ENCODE results near the gene EFS.
"Not testable (repeated sequence)": the region's sequence is repeated elsewhere in the genome, so short reads cannot be mapped to it uniquely, and the experiment has no call there.

The EFS gene

GRCh38 chr14:23326491-23327332 lies 38.3 kb downstream of the EFS start:
- no peak for DNase-seq (ENCODE audit: low read depth in 2 of 2)

GRCh38 chr14:23325746-23326145 lies 39.2 kb downstream of the EFS start:
- not testable (repeated sequence) for DNase-seq (ENCODE audit: low read depth in 2 of 2)

GRCh38 chr14:23324993-23325392 lies 40.0 kb downstream of the EFS start:
- DNase-seq (ENCODE audit: low read depth in 2 of 2), result no peak

- no peak for DNase-seq (ENCODE audit: low read depth in 2 of 2)
Observed at GRCh38 chr14:23324455-23324846, 40.5 kb downstream of the EFS start.

- no peak for DNase-seq (ENCODE audit: low read depth in 2 of 2)
Observed at GRCh38 chr14:23323838-23324454, 41.0 kb downstream of the EFS start.

- no peak for DNase-seq (ENCODE audit: low read depth in 2 of 2)
Observed at GRCh38 chr14:23322568-23323517, 42.1 kb downstream of the EFS start.

- DNase-seq (ENCODE audit: low read depth in 2 of 2), result no peak
Observed at GRCh38 chr14:23321572-23322547, 43.1 kb downstream of the EFS start.

- DNase-seq (ENCODE audit: low read depth in 2 of 2), result peak; percentile 100
Observed at GRCh38 chr14:23320584-23321571, 44.1 kb downstream of the EFS start, which contains the start of gene PABPN1. PABPN1 (plus strand) TSS chr14:23321457; CDS start chr14:23321470, 13 bp downstream.

- DNase-seq (ENCODE audit: low read depth in 2 of 2), result no peak
Observed at GRCh38 chr14:23319746-23320583, 45.0 kb downstream of the EFS start.

GRCh38 chr14:23316300-23316699 lies 48.7 kb downstream of the EFS start:
- DNase-seq (ENCODE audit: low read depth in 2 of 2), result no peak

- DNase-seq (ENCODE audit: low read depth in 2 of 2), result no peak
Observed at GRCh38 chr14:23310546-23310945, 54.4 kb downstream of the EFS start.

- no peak for DNase-seq (ENCODE audit: low read depth in 2 of 2)
Observed at GRCh38 chr14:23308721-23309445, 56.1 kb downstream of the EFS start.

GRCh38 chr14:23307687-23308644 lies 57.0 kb downstream of the EFS start:
- DNase-seq (ENCODE audit: low read depth in 2 of 2), result no peak

- no peak for DNase-seq (ENCODE audit: low read depth in 2 of 2)
Observed at GRCh38 chr14:23307146-23307530, 57.8 kb downstream of the EFS start.

GRCh38 chr14:23306412-23307145 lies 58.4 kb downstream of the EFS start, which contains the start of gene BCL2L2:
BCL2L2 (plus strand) TSS chr14:23306833; CDS start chr14:23307768, 935 bp downstream.
- DNase-seq (ENCODE audit: low read depth in 2 of 2), result peak; percentile 69 to 71

Data from fibroblast of skin of left quadriceps (primary cell).